IMR-90 (cell line): ENCODE data around the gene ZNF273. TPM values are rescaled to one million over a fixed set of nuclear protein-coding genes. Genes with fewer than 3 reads are reported as not detected.

Experiments used
- ATAC-seq: fragments of 200-7000 bp; cut with Tn5 transposase; 2 replicates; pipeline ENCODE4 v1.9.1; 2020; ENCODE audit warnings: low read depth, mild to moderate bottlenecking, moderate library complexity
- BruUV-seq: library from RNA; stranded (reverse); fragments of 400-500 nt; replicated peaks from 2 replicates; lab custom pipeline; 2021; lab: Mats Ljungman, UMichigan
- CTCF ChIA-PET: fragments of 300-600 bp; formaldehyde crosslinking; extraction: SDS; loops from one replicate; lab custom pipeline; 2021; ENCODE audit warnings: antibody characterized with exemption; lab: Yijun Ruan, JAX
- POLR2A ChIA-PET: fragments of 300-600 bp; sonication (Branson Sonifier 250); formaldehyde crosslinking; loops from one replicate; lab custom pipeline; 2022; ENCODE audit warnings: antibody characterized with exemption; ENCODE audit not compliant: unreplicated experiment; lab: Charles Lee
- DNase-seq: peaks from one replicate; pipeline ENCODE4 v3.0.0; 2013
- H2AFZ ChIP-seq: replicated peaks from 2 replicates; pipeline ENCODE3; 2013; ENCODE audit warnings: low read length, mild to moderate bottlenecking; ENCODE audit not compliant: poor library complexity
- H2AK5ac ChIP-seq: 2 replicates; pipeline ENCODE4 v1.6.1; 2013; ENCODE audit warnings: low read depth, low read length, inconsistent platforms
- H2AK9ac ChIP-seq: replicated peaks from 2 replicates; pipeline ENCODE3; 2013; ENCODE audit warnings: mild to moderate bottlenecking, low read depth, low read length, moderate library complexity; ENCODE audit not compliant: poor library complexity
- H2BK120ac ChIP-seq: 2 replicates; pipeline ENCODE4 v1.6.1; 2013; ENCODE audit warnings: low read depth, low read length, inconsistent platforms
- H2BK15ac ChIP-seq: 3 replicates; pipeline ENCODE4 v1.6.1; 2013; ENCODE audit warnings: low read depth, low read length, inconsistent platforms
- H2BK20ac ChIP-seq: 2 replicates; pipeline ENCODE4 v1.6.1; 2013; ENCODE audit warnings: low read depth, mild to moderate bottlenecking, inconsistent platforms, low read length, moderate library complexity
- H2BK5ac ChIP-seq: 2 replicates; pipeline ENCODE4 v1.6.1; 2013; ENCODE audit warnings: mild to moderate bottlenecking, low read depth, low read length, inconsistent platforms; ENCODE audit not compliant: poor library complexity, severe bottlenecking
- H3K14ac ChIP-seq: replicated peaks from 2 replicates; pipeline ENCODE4 v1.6.1; 2013; ENCODE audit warnings: low read depth, low read length, inconsistent platforms
- H3K18ac ChIP-seq: 2 replicates; pipeline ENCODE4 v1.6.1; 2013; ENCODE audit warnings: low read depth, low read length, control low read depth
- H3K23ac ChIP-seq: 2 replicates; pipeline ENCODE4 v1.6.1; 2013; ENCODE audit warnings: low read depth, low read length, inconsistent platforms
- H3K27ac ChIP-seq: 2 replicates; pipeline ENCODE4 v1.5.1; 2013; ENCODE audit warnings: mild to moderate bottlenecking, control low read depth, low read length; ENCODE audit not compliant: insufficient read depth
- H3K27me3 ChIP-seq: 2 replicates; pipeline ENCODE4 v1.6.1; 2013; ENCODE audit warnings: low read length; ENCODE audit not compliant: control insufficient read depth, insufficient read depth
- H3K36me3 ChIP-seq: 2 replicates; pipeline ENCODE4 v1.6.1; 2013; ENCODE audit warnings: low read length, mixed read lengths; ENCODE audit not compliant: control insufficient read depth, insufficient read depth
- H3K4ac ChIP-seq: 2 replicates; pipeline ENCODE4 v1.6.1; 2013; ENCODE audit warnings: low read depth, low read length, inconsistent platforms
- H3K4me1 ChIP-seq: 2 replicates; pipeline ENCODE4 v1.6.1; 2013; ENCODE audit warnings: low read length, mixed read lengths; ENCODE audit not compliant: control insufficient read depth, insufficient read depth
- H3K4me2 ChIP-seq: 2 replicates; pipeline ENCODE4 v1.6.1; 2013; ENCODE audit warnings: low read depth, mild to moderate bottlenecking, control low read depth, low read length, moderate library complexity
- H3K4me3 ChIP-seq: 2 replicates; pipeline ENCODE4 v1.5.1; 2013; ENCODE audit warnings: low read depth, mild to moderate bottlenecking, control low read depth, low read length, moderate library complexity; ENCODE audit not compliant: insufficient read depth
- H3K56ac ChIP-seq: 2 replicates; pipeline ENCODE4 v1.6.1; 2013; ENCODE audit warnings: low read length, inconsistent platforms; ENCODE audit not compliant: insufficient read depth; ENCODE audit errors: extremely low read depth
- H3K79me1 ChIP-seq, 2 experiments: 2 replicates each; pipeline ENCODE4 v1.6.1; 2013; ENCODE audit warnings: low read length in 2 of 2, inconsistent platforms in 1 of 2, low read depth in 1 of 2
- H3K9ac ChIP-seq: 2 replicates; pipeline ENCODE4 v1.6.1; 2013; ENCODE audit warnings: low read depth, low read length, control low read depth
- H3K9me1 ChIP-seq: 2 replicates; pipeline ENCODE4 v1.6.1; 2013; ENCODE audit warnings: low read length, inconsistent platforms; ENCODE audit not compliant: insufficient read depth
- H3K9me3 ChIP-seq: 2 replicates; pipeline ENCODE4 v1.6.1; 2013; ENCODE audit warnings: low read length; ENCODE audit not compliant: control insufficient read depth, insufficient read depth
- H4K20me1 ChIP-seq: 2 replicates; pipeline ENCODE4 v1.6.1; 2013; ENCODE audit warnings: low read length, inconsistent platforms; ENCODE audit not compliant: insufficient read depth
- H4K5ac ChIP-seq: 2 replicates; pipeline ENCODE4 v1.6.1; 2013; ENCODE audit warnings: mild to moderate bottlenecking, low read depth, low read length, control low read depth
- H4K8ac ChIP-seq, 2 experiments: 2 replicates each; pipeline ENCODE4 v1.6.1; 2013; ENCODE audit warnings: low read depth in 2 of 2, low read length in 2 of 2, control low read depth in 1 of 2, inconsistent platforms in 1 of 2
- H4K91ac ChIP-seq: 2 replicates; pipeline ENCODE4 v1.6.1; 2013; ENCODE audit warnings: low read depth, low read length, inconsistent platforms; ENCODE audit not compliant: insufficient read depth
- BHLHE40 ChIP-seq: fragments of 150-350 bp; IDR thresholded peaks from 2 replicates; pipeline ENCODE4 v1.6.1; 2016; ENCODE audit warnings: mild to moderate bottlenecking, low read depth, low read length
- CEBPB ChIP-seq: IDR thresholded peaks from 2 replicates; pipeline ENCODE4 v1.6.1; 2012; ENCODE audit warnings: low read depth, low read length, improper control_type of control experiment
- CHD1 ChIP-seq: IDR thresholded peaks from 2 replicates; pipeline ENCODE4 v1.6.1; 2012; ENCODE audit warnings: low read depth, low read length, improper control_type of control experiment
- CTCF ChIP-seq: conservative IDR thresholded peaks from 2 replicates; pipeline ENCODE4 v1.5.1; 2012; ENCODE audit warnings: mild to moderate bottlenecking, low read depth, low read length, improper control_type of control experiment
- ELK1 ChIP-seq: fragments of 150-350 bp; IDR thresholded peaks from 2 replicates; pipeline ENCODE4 v1.6.1; 2016; ENCODE audit warnings: low read depth, mild to moderate bottlenecking, low read length, moderate library complexity, borderline replicate concordance
- FOS ChIP-seq: fragments of 150-350 bp; IDR thresholded peaks from 2 replicates; pipeline ENCODE4 v1.6.1; 2016; ENCODE audit warnings: low read depth, low read length
- MAFK ChIP-seq: IDR thresholded peaks from 2 replicates; pipeline ENCODE4 v1.6.1; 2012; ENCODE audit warnings: low read depth, low read length, improper control_type of control experiment
- MAZ ChIP-seq: IDR thresholded peaks from 2 replicates; pipeline ENCODE4 v1.6.1; 2012; ENCODE audit warnings: low read depth, mild to moderate bottlenecking, low read length, improper control_type of control experiment, moderate library complexity, borderline replicate concordance
- MXI1 ChIP-seq: IDR thresholded peaks from 2 replicates; pipeline ENCODE4 v1.6.1; 2012; ENCODE audit warnings: low read depth, mild to moderate bottlenecking, low read length, moderate library complexity, borderline replicate concordance
- NFE2L2 ChIP-seq: fragments of 150-350 bp; IDR thresholded peaks from 2 replicates; pipeline ENCODE4 v1.6.1; 2016; ENCODE audit warnings: low read depth, mild to moderate bottlenecking, low read length
- POLR2A ChIP-seq: IDR thresholded peaks from 2 replicates; pipeline ENCODE4 v1.6.1; 2012; ENCODE audit warnings: mild to moderate bottlenecking, low read depth, low read length
- RAD21 ChIP-seq: IDR thresholded peaks from 2 replicates; pipeline ENCODE4 v1.6.1; 2012; ENCODE audit warnings: low read length, improper control_type of control experiment
- RCOR1 ChIP-seq: IDR thresholded peaks from 2 replicates; pipeline ENCODE4 v1.6.1; 2012; ENCODE audit warnings: mild to moderate bottlenecking, low read length, improper control_type of control experiment; ENCODE audit not compliant: insufficient replicate concordance
- RFX5 ChIP-seq: IDR thresholded peaks from 2 replicates; pipeline ENCODE4 v1.8.0; 2012; ENCODE audit warnings: low read depth, mild to moderate bottlenecking, low read length, moderate library complexity
- SMC3 ChIP-seq: fragments of 150-350 bp; IDR thresholded peaks from 2 replicates; pipeline ENCODE4 v1.6.1; 2016; ENCODE audit warnings: low read depth, mild to moderate bottlenecking, antibody characterized with exemption, low read length, moderate library complexity
- USF2 ChIP-seq: fragments of 150-350 bp; IDR thresholded peaks from 2 replicates; pipeline ENCODE4 v1.6.1; 2017; ENCODE audit warnings: mild to moderate bottlenecking, antibody characterized with exemption, low read length, low read depth
- WGBS, 2 experiments: methylation state at CpG; one replicate each; pipeline versions ENCODE4 v1.1.5 to v1.1.7; 2013; ENCODE audit warnings: missing lambda C conversion rate in 2 of 2; ENCODE audit not compliant: insufficient read length in 1 of 2; ENCODE audit errors: extremely low coverage in 2 of 2; 5-methylcytosine and 5-hydroxymethylcytosine counted together
- dilution Hi-C: fragments of 300-500 bp; cut with HindIII; formaldehyde crosslinking; loops from one replicate; pipeline ENCODE4 v1.14.3; 2018; ENCODE audit warnings: low sequenced_read_pairs; ENCODE audit not compliant: unreplicated experiment
- in situ Hi-C: fragments of 300-500 bp; cut with MboI; formaldehyde crosslinking; loops from 3 replicates; pipeline ENCODE4 v1.14.3; 2019; ENCODE audit warnings: low sequenced_read_pairs, inconsistent platforms, mixed read lengths
- intact Hi-C: fragments of 100-400 bp; cut with micrococcal nuclease; formaldehyde crosslinking; loops from 2 replicates; pipeline ENCODE4 v1.10.0; 2022
- polyA plus RNA-seq, 3 experiments: library from polyadenylated mRNA; depleted of rRNA; stranded (reverse); fragments of >200 nt; gene quantifications; 2 replicates each; pipeline ENCODE4 v1.2.3, GENCODE V29; 2012; ENCODE audit warnings: low replicate concordance in 1 of 3
- total RNA-seq: library from RNA; depleted of rRNA; stranded (reverse); fragments of >200 nt; gene quantifications from 2 replicates; pipeline ENCODE4 v1.2.3, GENCODE V29; 2012

Gene ZNF273
- total and polyA plus RNA-seq, 2 of the 4 experiments (the other 2 are of a cell fraction): 1.5 to 2.7 TPM

- intact Hi-C loops: no loop called here
- ChIA-PET POLR2A (no interaction called here), CTCF (no interaction called here)
- Histone ChIP-seq H2BK20ac (no peak overlapping the region), H3K56ac (no peak overlapping the region), H3K79me1 (no peaks in the 10 kb centered on the region), H2AK9ac (no peak overlapping the region), H2BK5ac (no peak overlapping the region), H3K27ac (no peak overlapping the region), H3K9ac (no peak overlapping the region), H4K91ac (no peak overlapping the region), H4K5ac (no peak overlapping the region), H3K4me2 (no peak overlapping the region), H3K18ac (no peak overlapping the region), H2AK5ac (no peak overlapping the region), H2AFZ (no peak overlapping the region), H3K4ac (no peak overlapping the region), H2BK15ac (no peak overlapping the region), H3K9me1 (no peaks in the 10 kb centered on the region), H4K8ac (no peak overlapping the region), H3K14ac (no peak overlapping the region), H3K23ac (no peak overlapping the region), H4K20me1 (no peaks in the 10 kb centered on the region), H3K9me3 (peaks cover 3% of the 10 kb centered on the region; the same call in 1 of the 2 replicates), H3K36me3 (no peaks in the 10 kb centered on the region), H3K4me3 (no peak overlapping the region), H3K27me3 (peaks cover 29% of the 10 kb centered on the region), H2BK120ac (no peak overlapping the region), H3K4me1 (no peaks in the 10 kb centered on the region)
- TF ChIP-seq RFX5 (no peak), SMC3 (no peak), USF2 (no peak), NFE2L2 (no peak), ELK1 (no peak), CHD1 (no peak), POLR2A (no peak), RAD21 (no peak), FOS (no peak), BHLHE40 (no peak), MAZ (no peak), CEBPB (no peak), MAFK (no peak), MXI1 (no peak), RCOR1 (no peak), CTCF (no peak)
- dilution Hi-C loops: no loop called here
- in situ Hi-C loops: no loop called here
- ATAC-seq (no peak), DNase-seq (no peak)
- no CpG with 5 or more reads among the region's 2 CpGs for WGBS, 2 experiments
- no TSS peak for BruUV-seq
These were observed 42.6 kb downstream of the ZNF273 start for GRCh38 chr7:64945503-64946175.
